GM12801 (cell line): ENCODE data around the gene MALRD1.

Experiments
- CTCF ChIP-seq: IDR thresholded peaks from one replicate; pipeline ENCODE4 v1.5.1; 2011; ENCODE audit warnings: control low read depth; ENCODE audit not compliant: insufficient read length; ENCODE audit errors: extremely low read depth

MALRD1 gene

DNA sequence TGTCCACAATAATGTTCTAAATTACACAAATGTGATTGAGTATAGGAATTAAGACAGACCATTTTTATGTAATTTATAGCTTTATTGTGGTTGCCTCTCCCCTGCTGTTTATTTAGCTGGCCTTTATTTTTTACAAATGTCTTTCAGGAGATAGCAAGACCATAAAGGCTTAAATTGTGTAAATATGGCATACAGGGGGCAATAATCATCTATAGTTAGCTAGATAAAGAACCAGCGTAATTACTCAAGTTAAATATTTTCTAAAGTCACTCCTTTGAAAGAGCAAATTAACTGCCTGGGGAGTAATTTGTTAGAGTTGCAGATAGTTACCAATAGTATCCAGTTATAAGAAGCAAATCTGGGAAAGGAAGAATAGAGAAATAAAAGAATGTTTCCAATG lies at the start of gene MALRD1:
TSS of gene MALRD1 (plus strand) at position 313 of the 400 bp plus-strand sequence. CDS start 138 bp downstream, outside the sequence.
- TF ChIP-seq CTCF, result no peak

DNA sequence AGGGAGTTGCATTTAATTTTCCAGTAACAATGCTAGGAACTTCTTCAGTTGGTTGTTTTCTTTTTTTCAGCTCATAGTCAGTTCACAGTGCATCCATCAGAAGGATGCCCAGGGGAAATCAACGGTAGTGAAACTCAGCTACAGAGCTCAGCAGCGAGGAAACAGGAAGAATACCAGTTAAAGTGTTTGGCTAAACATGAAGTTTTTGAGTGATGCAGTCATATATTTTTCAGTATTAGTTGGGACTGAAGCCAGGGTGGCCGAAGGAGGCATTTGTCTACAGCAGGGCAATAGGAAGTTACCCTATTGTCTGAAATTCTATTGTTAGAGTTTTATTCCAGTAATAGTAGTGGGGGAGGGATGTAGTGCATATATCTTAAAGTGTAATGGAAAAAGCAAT lies 45.3 kb upstream of the MALRD1 start:
- no peak for TF ChIP-seq CTCF

- TF ChIP-seq CTCF, result no peak
Observed at GRCh38 chr10:19012111-19012510, 36.5 kb upstream of the MALRD1 start.

GRCh38 chr10:19014034-19014433 lies 34.6 kb upstream of the MALRD1 start:
- no peak for TF ChIP-seq CTCF

DNA sequence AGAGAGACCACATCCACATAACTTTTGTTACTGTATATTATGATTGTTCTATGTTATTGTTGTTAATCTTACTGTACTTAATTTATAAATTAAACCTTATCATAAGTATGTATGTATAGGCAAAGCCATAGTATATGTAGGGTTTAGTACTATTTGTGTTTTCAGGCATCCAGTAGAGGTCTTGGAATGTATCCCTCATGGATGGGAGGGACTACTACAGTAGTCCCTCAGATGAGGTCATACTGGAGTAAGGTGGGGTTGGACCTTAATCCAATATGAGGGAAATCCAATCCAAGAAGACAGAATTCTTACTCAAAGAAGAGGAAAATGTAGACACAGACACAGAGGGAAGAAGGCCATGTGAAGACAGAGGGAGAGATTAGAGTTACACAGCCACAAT lies 34.1 kb upstream of the MALRD1 start:
- TF ChIP-seq CTCF, result no peak

DNA sequence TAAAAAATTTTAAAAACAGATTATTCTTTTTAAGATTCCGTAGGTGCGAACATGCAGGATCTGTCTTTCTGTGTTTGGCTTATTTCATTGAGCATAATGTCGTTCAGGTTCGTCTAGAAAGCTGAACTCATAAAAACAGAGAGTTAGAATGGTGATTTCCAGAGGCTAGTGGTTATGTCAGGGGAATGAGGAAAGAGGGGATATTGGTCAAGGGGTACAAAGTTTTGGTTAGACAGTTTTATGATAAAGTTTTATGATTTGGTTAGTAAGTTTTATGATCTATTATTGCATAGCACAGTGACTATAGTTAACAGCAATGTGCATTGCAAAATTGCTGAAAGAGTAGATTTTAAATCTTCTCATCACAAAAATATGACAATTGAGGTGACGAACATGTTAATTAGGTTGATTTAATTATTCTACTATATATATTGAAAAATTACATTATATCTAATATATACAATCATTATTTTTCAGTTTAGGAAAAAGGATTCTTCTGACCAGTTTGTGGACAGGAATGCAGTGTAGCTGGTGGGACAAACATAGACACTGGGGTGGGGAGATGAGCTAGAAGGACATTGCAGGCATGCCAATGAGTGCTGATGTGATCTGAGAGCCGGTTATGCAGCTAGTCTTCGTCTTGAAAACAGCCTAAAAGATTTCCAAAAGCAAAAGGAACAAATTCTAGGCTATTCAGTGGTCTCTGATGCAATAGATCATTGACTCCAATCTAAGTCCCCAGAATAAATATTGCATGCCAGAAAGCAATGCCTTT lies 31.3 kb upstream of the MALRD1 start:
- no peak for TF ChIP-seq CTCF

DNA sequence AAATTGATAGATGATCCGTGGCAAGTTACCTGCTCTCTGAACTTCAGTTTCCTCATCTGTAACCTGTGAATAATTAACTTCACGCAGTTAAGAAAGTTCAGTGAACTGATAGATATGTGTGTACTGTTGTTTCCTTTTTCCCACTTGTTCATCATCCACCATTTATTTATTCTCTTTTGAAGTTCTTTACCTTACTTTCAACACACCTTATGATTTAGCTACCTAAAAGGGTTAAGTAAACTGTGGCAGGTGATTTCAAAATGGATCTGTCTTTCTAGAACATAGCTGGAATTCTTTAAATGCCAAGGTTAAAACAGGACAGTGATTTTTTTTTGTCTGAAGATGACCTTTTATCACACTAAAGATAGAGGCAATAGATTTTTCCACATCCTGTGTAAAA lies 27.4 kb upstream of the MALRD1 start:
- TF ChIP-seq CTCF, result no peak

- no peak for TF ChIP-seq CTCF
Observed at GRCh38 chr10:19024611-19025010, 24.0 kb upstream of the MALRD1 start.
